Aorta (tissue), 5 donors: ENCODE measurements around the gene AHNAK2. TPM values are rescaled to one million over a fixed set of nuclear protein-coding genes. Genes with fewer than 3 reads are reported as not detected.
A peak's percentile ranks its signal among the peaks of the same experiment; 100 is the strongest.

Experiments used
- ATAC-seq: fragments of 200-7000 bp; cut with Tn5 transposase; one replicate; pipeline ENCODE4 v1.9.1; 2022; ENCODE audit warnings: moderate library complexity; ENCODE audit not compliant: low FRiP score
- DNase-seq, 2 donors: peaks; one replicate each; pipeline ENCODE4 v3.0.0-alpha.2; 2020
- H3K27ac ChIP-seq, 2 donors: one replicate each; pipeline ENCODE4 v1.5.1; 2013; ENCODE audit warnings: low read length in 2 of 2, mild to moderate bottlenecking in 2 of 2, moderate library complexity in 2 of 2, control low read depth in 1 of 2, inconsistent platforms in 1 of 2, low read depth in 1 of 2
- H3K27me3 ChIP-seq, 2 donors: one replicate each; pipeline ENCODE4 v1.6.1; 2013; ENCODE audit warnings: control low read depth in 1 of 2, low read length in 1 of 2, mild to moderate bottlenecking in 1 of 2, moderate library complexity in 1 of 2; ENCODE audit not compliant: insufficient read depth in 2 of 2, control insufficient read depth in 1 of 2
- H3K36me3 ChIP-seq, 2 donors: one replicate each; pipeline ENCODE4 v1.6.1; 2013; ENCODE audit warnings: control low read depth in 1 of 2, low read length in 1 of 2, mild to moderate bottlenecking in 1 of 2; ENCODE audit not compliant: insufficient read depth in 2 of 2, control insufficient read depth in 1 of 2
- H3K4me1 ChIP-seq, 2 donors: one replicate each; pipeline ENCODE4 v1.6.1; 2013; ENCODE audit warnings: low read length in 2 of 2, control low read depth in 1 of 2, mild to moderate bottlenecking in 1 of 2, moderate library complexity in 1 of 2; ENCODE audit not compliant: insufficient read depth in 2 of 2, control insufficient read depth in 1 of 2
- H3K4me3 ChIP-seq, 2 donors: one replicate each; pipeline ENCODE4 v1.5.1; 2013; ENCODE audit warnings: low read length in 2 of 2, control low read depth in 1 of 2, mild to moderate bottlenecking in 1 of 2
- H3K9me3 ChIP-seq: one replicate; pipeline ENCODE4 v1.6.1; 2013; ENCODE audit warnings: mild to moderate bottlenecking, low read length; ENCODE audit not compliant: control insufficient read depth
- WGBS, 2 donors: extraction: QIAGEN DNeasy Blood & Tissue Kit; methylation state at CpG; one replicate each; pipeline ENCODE4 v1.1.7; 2013; 5-methylcytosine and 5-hydroxymethylcytosine counted together
- intact Hi-C, 2 donors: fragments of 100-400 bp; cut with DNase I; formaldehyde crosslinking; loops; one replicate each; pipeline versions ENCODE4 v1.14.2 to v1.15.0; 2022
- polyA plus RNA-seq, 2 donors: library from polyadenylated mRNA; stranded (reverse); fragments of 200-250 nt; gene quantifications; one replicate each; pipeline ENCODE4 v1.2.3, GENCODE V29; 2013
- total RNA-seq, 2 donors: library from RNA; stranded (reverse); fragmentation: NEBNext Ultra II Directional; extraction: Animal tissue kit (Norgen Biotek cat#: 25700); gene quantifications; one replicate each; pipeline ENCODE4 v1.2.1, GENCODE V29; 2021
- donor health status: healthy with polysubstance abuse.
- donor health status: Bipolar disorder and iron deficiency.
- donor health status: DM: no; HTN: no; CAD: no.
- donor health status: DM: no; HTN: no; CAD: no.
- donor health status: DM: yes; HTN: yes; CAD: no.

The AHNAK2 gene
- total and polyA plus RNA-seq, 4 donors: 4.6 to 61.3 (median 18.0) TPM

DNA sequence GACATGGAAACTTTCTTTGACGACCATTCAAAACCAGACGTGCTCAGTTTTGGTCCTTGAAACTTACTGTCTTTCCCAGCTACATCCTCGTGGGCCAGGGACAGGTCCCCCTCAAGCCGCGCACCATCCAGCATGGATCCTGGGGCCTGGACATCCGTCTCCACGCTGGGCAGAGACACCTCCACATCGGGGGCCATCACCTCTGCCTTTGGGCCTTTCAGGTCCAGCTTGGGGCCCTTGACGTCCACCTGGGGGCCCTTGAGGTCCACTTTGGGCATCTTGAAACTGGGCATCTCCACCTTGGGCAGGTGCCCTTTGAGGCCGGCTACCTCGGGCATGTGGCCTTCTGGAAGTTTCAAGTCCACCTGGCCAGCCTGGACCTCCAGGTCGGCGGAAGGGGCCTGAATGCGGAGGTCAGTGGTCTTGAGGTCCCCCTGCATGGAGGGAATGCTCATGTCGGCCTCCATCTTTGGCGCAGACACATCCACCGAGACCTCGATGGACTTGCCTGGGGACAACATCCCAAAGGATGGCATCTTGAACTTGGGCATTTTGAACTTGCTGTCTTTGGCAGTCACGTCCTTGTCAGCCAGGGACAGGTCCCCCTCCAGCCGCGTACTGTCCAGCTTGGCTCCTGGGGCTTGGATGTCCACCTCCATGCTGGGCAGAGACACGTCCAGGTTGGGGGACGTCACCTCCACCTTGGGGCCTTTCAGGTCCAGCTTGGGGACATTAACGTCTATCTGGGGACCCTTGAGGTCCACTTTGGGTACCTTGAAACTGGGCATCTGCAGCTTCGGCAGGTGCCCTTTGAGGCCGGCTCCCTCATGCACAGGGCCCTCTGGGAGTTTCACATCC is 36.4 kb downstream of the AHNAK2 start:
- intact Hi-C loops: no loop called here
- 94% methylated on average over 26 of the region's 26 CpGs for WGBS, 2 donors
- ATAC-seq: no peak
- no peaks in the 10 kb centered on the region for H3K4me1 ChIP-seq
- no peak overlapping the region for H3K27ac ChIP-seq
- no peaks in the 10 kb centered on the region for H3K36me3 ChIP-seq
- no peaks in the 10 kb centered on the region for H3K27me3 ChIP-seq
- H3K4me3 ChIP-seq: no peak overlapping the region
- no peaks in the 10 kb centered on the region for H3K9me3 ChIP-seq
- DNase-seq: peak; percentile 40 to 63

DNA sequence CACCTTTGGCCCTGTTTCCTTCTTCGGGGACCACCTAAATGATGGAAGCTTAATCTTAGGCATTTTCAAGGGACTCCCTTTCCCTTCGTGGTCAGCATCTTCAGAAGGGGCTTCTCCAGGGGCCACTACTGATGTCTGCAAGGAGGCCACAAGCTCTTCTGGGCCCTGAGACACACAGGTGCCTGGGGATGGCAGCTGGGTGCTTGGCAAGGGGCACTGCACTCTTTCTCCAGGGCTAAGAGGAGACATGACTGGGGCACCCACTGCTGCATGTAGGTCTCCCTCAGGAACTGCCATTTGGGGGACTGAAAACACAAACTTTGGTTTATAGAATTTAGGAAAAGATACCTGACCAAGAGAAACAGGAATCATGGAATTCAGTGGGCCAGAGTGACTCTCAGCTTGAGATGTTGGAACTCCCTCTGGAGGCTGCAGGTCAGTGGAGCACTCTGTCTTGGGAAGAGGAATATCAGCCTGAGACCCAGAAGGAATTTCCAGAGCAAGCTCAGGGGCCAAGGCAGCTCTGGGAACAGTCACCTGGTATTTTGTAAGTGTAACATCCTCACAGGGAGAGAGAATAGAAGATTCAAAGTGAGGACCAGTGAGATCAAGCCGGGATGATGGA is 37.5 kb downstream of the AHNAK2 start:
- H3K9me3 ChIP-seq: no peaks in the 10 kb centered on the region

DNA sequence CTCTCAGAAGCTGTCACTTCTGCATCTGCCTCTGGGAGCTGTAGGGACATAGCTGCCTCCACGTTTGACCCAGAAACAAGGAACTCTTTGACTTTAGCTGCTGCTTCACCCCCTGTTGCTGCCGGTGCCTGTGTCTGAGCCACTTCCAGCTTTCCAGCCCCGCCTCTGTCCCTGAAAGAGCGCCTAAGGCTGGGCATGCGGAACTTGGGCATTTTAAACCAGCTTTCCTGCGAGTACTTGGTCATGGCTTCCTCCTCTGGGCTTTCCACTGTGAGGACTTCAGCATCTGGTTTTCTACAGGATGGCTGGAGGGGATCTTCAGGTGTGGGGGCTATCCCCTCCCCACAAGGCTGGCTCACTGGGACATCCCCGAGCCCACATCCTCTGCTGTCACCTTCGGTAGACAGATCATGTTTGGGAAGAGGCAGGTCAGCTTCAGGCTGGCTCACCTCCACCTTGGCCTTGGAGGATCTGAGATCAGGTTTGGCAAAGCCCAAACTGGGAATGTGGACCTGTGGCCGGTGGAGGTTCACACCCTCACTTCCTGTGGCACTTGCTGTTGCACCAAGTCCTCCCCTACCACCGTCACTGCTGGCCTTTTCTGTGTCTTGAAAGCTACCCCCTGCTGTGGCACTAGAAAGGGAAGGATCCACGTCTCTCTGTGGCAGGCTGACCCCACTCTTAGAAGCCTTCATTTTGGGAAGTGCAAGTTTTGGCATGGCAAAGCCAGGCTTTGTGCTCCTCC is 38.3 kb downstream of the AHNAK2 start:
- no peaks in the 10 kb centered on the region for H3K27me3 ChIP-seq
- H3K4me3 ChIP-seq: no peak overlapping the region
- intact Hi-C loops: loop anchor here (10.0 kb wide), 1 partner anchor 105 kb away; no protein-coding TSS in a partner anchor
- no peak overlapping the region for H3K27ac ChIP-seq
- no peaks in the 10 kb centered on the region for H3K36me3 ChIP-seq
- no peaks in the 10 kb centered on the region for H3K9me3 ChIP-seq
- no peaks in the 10 kb centered on the region for H3K4me1 ChIP-seq
- peak; percentile 35 to 63 for DNase-seq
- WGBS, 2 donors: 58 to 61% methylated on average over 11 of the region's 11 CpGs
- no peak for ATAC-seq

More for the DNA sequence above, 37.5 kb downstream of the AHNAK2 start:
- intact Hi-C loops: no loop called here
- Histone ChIP-seq H3K36me3 (no peaks in the 10 kb centered on the region), H3K4me1 (no peaks in the 10 kb centered on the region), H3K4me3 (no peak overlapping the region), H3K27me3 (no peaks in the 10 kb centered on the region), H3K27ac (no peak overlapping the region)
- WGBS, 2 donors: 78% methylated on average over 3 of the region's 3 CpGs
- DNase-seq (peak in 1 of 2 donors; percentile 39), ATAC-seq (no peak)

DNA sequence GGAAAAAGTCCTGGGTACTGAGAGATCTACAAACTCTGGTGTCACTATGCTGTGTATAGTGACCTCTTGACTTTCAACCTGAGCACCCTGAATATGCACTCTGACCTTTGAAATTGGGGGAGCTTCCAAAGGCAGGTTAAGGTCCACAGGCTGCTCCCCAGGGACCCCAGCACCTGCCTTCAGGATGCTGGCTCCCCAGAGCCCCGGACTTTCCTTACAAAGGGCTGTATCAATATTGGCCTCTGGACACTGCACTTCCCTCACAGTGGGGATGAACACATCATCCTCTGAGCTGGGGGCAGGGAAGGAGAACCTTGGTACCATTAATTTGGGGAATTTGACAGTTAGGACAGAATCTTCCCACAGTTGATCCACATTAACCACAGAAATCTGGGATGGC is 39.2 kb downstream of the AHNAK2 start:
- no peaks in the 10 kb centered on the region for H3K9me3 ChIP-seq
- 73 to 94% methylated on average over 1 of the region's 1 CpG for WGBS, 2 donors
- H3K27ac ChIP-seq: no peak overlapping the region
- no peaks in the 10 kb centered on the region for H3K36me3 ChIP-seq
- no peaks in the 10 kb centered on the region for H3K4me1 ChIP-seq
- intact Hi-C loops: loop anchor here (10.0 kb wide), 1 partner anchor 106 kb away; no protein-coding TSS in a partner anchor
- no peak overlapping the region for H3K4me3 ChIP-seq
- ATAC-seq (no peak), DNase-seq (no peak)
- no peaks in the 10 kb centered on the region for H3K27me3 ChIP-seq

DNA sequence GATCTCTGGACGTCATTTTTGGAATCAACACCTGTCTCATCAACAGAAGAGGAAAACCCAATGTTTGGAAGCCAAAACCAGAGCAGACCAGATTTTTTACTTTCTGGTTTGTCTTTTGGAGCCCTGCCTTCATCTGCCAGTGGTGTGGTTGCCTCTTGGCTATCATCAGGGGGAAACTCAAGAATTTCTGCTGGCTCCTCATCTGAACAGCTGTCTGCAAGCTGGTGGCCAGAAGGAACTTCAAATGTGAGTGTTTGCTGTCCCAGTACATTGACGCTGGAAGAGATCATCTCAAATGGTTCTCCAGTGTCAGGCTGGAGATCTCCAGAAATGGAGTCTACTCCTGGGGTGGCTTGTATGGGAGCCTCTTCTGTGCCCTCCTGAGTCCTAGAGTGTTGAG is 39.7 kb downstream of the AHNAK2 start:
- WGBS, 2 donors: 77 to 81% methylated on average over 2 of the region's 2 CpGs
- intact Hi-C loops: loop anchor here (10.0 kb wide), 1 partner anchor 106 kb away; no protein-coding TSS in a partner anchor

DNA sequence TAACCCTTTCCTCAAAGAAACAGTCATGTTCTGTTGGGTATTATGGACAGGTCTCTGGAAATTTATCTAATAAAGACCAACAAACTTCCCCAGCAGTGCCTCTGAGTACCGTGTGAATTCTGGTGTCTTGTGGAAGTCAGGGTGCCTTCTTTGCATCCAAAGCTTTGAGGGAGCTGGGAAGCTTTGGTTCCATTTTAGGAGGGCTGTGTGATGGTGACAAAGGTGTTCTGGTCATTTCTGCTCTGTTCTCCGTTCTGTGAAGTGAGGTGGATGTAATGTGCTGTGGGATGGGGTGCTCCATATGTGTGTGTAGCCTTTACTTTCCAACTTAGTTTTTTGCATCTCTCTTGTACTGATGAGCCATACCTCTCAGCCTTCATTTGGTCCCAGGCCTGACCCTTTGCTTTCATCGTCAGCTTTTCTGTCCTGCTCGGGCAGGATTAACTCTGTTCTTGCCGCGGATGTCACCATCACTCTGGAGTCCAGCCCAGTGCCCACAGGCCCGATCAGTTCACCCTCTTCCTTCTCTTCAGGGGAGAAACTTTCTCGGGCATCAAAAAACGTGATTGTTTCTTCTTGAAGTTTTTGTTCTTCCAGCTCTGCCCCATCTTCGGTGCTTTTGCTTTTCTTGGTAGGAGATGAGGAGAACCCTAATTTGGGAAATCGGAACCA is 40.3 kb downstream of the AHNAK2 start:
- DNase-seq (peak in 1 of 2 donors; percentile 17), ATAC-seq (no peak)
- H3K27me3 ChIP-seq: no peaks in the 10 kb centered on the region
- H3K9me3 ChIP-seq: no peaks in the 10 kb centered on the region
- WGBS, 2 donors: 69 to 73% methylated on average over 11 of the region's 11 CpGs
- H3K36me3 ChIP-seq: no peaks in the 10 kb centered on the region
- no peak overlapping the region for H3K4me3 ChIP-seq
- intact Hi-C loops: loop anchor here (2.0 to 10.0 kb wide), 2 partner anchors 29 to 107 kb away; no protein-coding TSS in a partner anchor
- no peaks in the 10 kb centered on the region for H3K4me1 ChIP-seq
- no peak overlapping the region for H3K27ac ChIP-seq

More for the DNA sequence above, 39.7 kb downstream of the AHNAK2 start:
- no peaks in the 10 kb centered on the region for H3K27me3 ChIP-seq
- no peaks in the 10 kb centered on the region for H3K4me1 ChIP-seq
- H3K4me3 ChIP-seq: no peak overlapping the region
- ATAC-seq (no peak), DNase-seq (no peak)
- no peaks in the 10 kb centered on the region for H3K9me3 ChIP-seq
- H3K27ac ChIP-seq: no peak overlapping the region
- H3K36me3 ChIP-seq: no peaks in the 10 kb centered on the region

DNA sequence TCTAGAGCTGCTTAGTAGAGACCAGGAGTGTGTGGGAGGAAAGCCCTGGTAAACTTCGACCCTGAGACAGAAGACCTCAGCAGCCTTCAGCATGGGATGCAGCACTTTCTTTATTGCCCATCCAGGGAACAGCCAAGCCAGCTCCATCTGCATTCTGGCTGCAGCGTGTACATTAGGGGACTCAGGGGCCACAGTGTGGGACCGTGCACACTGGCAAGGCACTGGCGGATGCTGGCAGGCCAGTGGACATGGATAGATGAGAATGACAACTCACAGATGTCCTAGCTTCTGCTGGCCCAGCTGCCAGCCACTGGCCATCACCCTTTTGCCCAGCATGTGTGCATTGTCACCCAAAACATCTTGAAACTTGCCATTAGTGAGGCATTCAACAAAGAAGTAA is 41.0 kb downstream of the AHNAK2 start:
- Histone ChIP-seq H3K36me3 (no peaks in the 10 kb centered on the region), H3K9me3 (no peaks in the 10 kb centered on the region), H3K27ac (no peak overlapping the region), H3K4me1 (no peaks in the 10 kb centered on the region), H3K4me3 (no peak overlapping the region), H3K27me3 (no peaks in the 10 kb centered on the region)
- intact Hi-C loops: loop anchor here (2.0 to 10.0 kb wide), 2 partner anchors 30 to 108 kb away; no protein-coding TSS in a partner anchor
- DNase-seq: peak in 1 of 2 donors; percentile 35
- ATAC-seq: no peak
- 64 to 76% methylated on average over 4 of the region's 4 CpGs for WGBS, 2 donors
